GM12801 (cell line): Measurements from ENCODE around the gene WNT6.

ENCODE experiments used
- TF ChIP-seq, protein P1 (sequence below): IDR thresholded peaks from one replicate; pipeline ENCODE4 v1.5.1; 2011; ENCODE audit warnings: control low read depth; ENCODE audit not compliant: insufficient read length; ENCODE audit errors: extremely low read depth

Gene WNT6

DNA sequence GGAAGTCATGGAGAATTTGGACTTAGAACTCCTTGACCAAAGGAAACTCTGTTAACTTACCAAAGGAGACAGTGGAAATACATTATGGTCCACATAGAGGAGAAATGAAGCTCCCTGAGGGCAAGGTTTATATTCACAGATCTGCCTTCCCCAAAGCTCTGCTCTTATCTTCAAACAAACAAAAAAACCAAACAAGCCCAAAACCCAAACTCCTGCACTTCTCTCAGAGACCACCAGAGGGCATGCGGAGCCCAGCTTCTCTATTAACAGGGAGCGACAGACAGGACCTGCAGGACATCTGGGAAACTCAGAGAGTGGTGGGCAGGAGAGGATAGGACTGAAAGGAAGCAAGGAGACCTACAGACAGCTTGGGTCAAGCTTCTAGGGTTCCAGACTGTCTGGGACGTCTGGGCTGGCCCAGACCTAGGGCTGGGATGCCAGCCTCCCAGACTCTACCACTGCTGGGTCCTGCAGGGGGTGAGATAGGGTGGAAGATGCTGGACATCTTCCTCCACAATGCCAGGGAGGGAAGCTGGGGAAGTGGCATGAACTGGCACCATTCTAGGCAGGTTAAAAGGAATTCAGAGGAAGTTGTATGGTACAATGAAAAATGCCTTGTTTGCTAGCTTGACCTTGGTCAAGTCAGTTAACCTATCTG lies 17.1 kb downstream of the WNT6 start:
- TF ChIP-seq, protein P1, sequence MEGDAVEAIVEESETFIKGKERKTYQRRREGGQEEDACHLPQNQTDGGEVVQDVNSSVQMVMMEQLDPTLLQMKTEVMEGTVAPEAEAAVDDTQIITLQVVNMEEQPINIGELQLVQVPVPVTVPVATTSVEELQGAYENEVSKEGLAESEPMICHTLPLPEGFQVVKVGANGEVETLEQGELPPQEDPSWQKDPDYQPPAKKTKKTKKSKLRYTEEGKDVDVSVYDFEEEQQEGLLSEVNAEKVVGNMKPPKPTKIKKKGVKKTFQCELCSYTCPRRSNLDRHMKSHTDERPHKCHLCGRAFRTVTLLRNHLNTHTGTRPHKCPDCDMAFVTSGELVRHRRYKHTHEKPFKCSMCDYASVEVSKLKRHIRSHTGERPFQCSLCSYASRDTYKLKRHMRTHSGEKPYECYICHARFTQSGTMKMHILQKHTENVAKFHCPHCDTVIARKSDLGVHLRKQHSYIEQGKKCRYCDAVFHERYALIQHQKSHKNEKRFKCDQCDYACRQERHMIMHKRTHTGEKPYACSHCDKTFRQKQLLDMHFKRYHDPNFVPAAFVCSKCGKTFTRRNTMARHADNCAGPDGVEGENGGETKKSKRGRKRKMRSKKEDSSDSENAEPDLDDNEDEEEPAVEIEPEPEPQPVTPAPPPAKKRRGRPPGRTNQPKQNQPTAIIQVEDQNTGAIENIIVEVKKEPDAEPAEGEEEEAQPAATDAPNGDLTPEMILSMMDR, result no peak

DNA sequence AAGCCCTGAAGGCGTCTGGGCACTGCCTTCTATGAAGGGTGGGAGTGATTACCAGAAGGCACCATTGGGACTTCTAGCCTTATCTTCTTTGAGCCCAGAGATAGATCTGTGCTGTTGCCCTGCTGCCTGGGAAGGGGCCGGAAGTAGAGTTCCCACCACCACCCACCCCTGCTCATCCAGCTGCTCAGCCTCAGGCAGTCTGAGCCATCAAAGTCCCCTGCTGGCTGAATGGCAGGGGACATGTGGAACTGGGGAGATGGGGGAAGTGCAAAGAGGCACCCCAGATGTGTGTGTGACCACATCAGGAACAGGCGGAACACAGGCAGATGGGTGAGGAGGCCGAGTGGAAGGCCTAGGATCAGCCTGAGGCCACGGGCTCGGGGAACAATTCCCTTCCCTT lies 17.7 kb downstream of the WNT6 start:
- TF ChIP-seq, protein P1, result no peak

DNA sequence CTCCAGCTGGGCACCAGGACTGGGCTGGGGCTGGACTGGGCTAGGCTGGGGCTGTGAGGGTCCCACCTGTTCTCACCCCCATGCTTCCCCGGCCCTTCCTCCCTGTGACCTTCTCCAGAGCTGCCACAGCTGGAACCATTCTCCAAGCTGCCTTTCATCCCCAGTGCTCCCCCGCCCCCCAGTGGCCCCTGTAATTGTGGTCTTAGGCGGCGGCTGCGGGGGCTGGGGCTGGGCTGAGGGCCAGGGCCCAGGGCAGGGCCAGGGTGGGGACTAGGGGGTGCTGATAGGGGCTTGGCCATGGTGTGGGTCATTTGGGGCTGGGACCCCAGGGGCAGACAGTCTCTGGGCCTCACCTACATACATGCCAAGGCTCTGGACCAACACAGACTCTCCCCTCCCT lies 18.3 kb downstream of the WNT6 start:
- TF ChIP-seq, protein P1, result no peak

DNA sequence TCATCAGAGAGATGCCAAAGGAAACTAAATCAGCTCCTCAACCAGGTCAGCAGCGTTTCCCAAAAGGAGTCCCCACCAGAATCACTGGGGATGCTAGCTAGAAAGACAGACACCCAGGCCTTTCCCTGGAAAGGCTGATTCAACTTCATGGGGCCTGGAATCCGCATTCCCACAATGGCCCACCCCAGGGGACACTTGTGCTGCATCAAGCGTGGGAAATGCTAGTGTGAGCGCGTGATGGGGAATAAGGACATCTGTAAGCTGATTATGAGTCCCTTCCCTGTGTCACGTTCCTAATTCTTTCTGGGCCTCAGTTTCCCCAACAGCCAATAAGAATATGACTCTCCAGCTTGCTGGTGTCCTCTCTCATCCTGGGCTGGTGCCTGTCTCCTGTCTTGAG lies 18.9 kb downstream of the WNT6 start:
- TF ChIP-seq, protein P1, result no peak

DNA sequence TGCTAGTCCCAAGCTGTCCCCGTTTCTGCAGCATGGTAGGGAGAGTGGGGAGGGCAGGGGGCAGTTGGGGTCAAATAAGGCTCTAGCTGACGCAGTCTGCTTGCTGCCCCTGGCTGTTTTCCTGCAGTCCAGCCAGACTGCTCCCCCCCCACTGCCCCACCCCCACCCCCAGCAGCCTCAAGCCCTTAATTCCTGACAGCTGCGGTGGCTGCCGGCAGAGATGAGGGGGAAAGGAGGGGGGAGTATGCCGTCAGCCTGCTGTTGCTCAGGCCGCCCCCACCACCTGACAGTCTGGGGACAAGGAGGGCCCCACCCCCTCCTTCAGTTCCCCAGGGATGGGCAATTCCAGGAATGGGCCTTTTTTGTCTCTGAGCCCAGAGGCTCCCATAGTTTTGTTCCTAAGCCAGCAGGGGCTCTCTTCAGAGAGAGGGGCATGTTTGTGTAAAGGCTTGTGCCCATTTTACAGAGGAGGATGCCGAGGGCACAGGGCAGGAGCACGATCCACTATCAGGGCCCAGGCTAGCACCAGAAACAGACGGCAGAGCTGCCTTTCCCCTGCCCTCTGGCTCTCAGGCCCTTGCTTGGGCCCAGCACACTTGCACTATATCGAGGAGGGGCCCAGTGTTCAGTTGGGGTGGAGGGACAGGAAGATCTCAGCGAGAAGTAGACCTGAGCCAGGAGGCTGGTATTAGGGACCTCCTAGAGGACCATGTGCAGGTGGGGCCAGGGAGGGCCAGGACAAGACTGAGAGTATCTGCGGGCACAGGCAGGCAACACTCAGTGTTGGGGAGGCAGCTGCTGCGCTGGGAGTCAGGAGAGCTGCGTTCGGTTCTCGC lies 19.5 kb downstream of the WNT6 start:
- TF ChIP-seq, protein P1, result no peak

DNA sequence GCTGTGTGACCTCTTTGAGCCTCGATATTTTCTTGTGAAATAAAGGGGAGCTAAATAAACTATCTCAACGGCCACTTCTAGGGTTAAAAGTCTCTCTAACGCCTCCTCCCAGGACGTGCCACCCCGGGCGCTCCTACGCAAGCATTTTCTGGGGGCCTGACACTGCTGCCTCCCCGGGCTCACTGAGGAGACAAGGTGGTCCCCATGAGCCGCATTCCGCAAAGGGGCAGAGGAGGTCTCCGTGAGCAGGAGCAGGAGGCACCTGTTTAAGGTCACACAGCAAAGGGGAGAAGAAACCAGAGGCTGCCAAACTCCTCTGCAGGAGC lies 20.1 kb downstream of the WNT6 start:
- TF ChIP-seq, protein P1, result no peak

DNA sequence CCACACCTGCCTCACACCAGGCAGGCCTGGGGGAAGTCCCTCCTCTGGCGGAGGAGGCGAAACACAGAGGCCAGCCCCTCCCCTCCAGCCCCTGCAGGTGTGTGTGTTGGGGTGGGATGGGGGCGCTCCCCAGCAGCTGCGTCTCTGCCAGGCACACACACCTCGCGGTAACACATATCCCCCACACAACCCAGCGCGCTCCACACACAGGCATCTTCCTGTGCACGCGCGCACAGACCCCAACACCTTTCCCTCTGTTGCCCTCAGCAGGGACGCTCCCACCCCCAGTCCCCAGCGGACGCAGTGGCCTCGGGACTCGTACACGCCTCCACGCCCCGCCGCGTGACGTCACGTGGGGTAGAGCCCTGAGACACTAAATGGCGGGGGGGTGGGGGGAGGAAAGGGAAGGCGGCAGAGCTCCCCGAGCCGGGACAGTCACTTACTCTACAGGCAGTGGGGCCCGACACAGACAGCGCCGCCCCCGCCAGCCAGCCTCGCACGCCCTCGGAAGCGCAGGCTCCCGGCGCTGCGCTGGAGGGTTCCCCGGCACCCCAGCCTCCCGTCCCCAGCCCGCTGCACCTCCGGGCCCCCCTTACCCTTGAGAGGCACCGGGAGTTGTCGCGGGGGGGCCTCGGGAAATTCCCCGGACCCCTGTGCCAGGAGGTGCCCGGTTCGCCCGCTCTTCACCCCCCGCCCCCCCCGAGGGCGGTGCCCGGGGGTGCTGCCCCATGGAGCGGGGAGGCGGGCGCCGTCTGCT lies 20.7 kb downstream of the WNT6 start, which contains the start of gene WNT10A:
WNT10A (plus strand) TSS at position 751 of the 757 bp plus-strand sequence. CDS start 144 bp downstream, outside the sequence.
- TF ChIP-seq, protein P1, result no peak
